Measurements from ENCODE around the gene SNAI3. TPM values are rescaled to one million over a fixed set of nuclear protein-coding genes. Genes with fewer than 3 reads are reported as not detected.
A peak's percentile ranks its signal among the peaks of the same experiment; 100 is the strongest.

Gene SNAI3
- total RNA-seq, 1 experiment from 2014 or later = 2.2 TPM

DNA sequence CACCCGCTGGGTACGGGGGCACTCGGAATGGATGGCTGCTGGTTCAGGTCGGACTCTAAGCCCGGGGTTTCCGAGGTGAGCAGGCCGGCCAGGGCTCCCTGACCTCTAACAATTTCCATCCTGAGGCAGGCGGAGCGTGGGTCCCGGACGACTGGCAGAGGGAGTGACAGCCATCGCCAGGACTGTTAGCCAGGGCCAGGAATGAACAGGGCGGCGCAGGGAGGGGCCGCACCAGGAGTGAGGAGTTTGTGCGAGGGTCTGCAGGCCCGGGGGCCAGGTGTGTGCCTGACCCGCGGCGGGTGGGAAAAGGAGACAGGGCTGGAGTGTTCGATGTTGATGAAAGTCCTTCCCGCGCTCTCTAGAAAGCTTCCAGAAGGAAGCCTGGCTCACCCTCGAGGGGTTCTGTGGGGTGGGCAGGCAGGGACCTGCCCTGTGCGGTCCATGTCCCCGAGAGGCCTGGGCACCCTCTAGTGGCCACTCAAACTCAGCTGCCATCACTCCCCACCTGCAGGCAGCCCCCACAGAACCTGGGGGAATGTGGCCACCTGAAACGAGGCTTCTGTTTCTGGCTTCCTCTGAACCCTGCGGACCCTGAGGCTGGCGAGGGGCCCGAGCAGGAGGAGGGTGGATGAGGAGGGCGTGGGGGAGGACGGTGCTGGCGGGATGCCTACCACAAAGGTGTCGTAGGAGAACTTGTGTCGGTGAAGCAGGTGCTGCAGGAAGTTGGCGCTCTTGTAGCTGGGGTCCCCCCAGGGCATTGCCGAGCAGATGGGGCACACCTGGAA is 11.7 kb upstream of the SNAI3 start:
- no peaks in the 10 kb centered on the region for H3K9me2 ChIP-seq (ENCODE audit: insufficient read depth)
- H3K36me3 ChIP-seq (ENCODE audit: control insufficient read depth in 1 of 2, insufficient read depth in 2 of 2, low read length in 2 of 2) = peaks cover 2 to 3% of the 10 kb centered on the region in 2 experiments; a peak in 1 of 4 replicates
- H3K27ac ChIP-seq (ENCODE audit: low read depth, low read length) = no peak overlapping the region
- H3K4me1 ChIP-seq (ENCODE audit: control insufficient read depth in 1 of 2, insufficient read depth in 2 of 2, low read length in 2 of 2) = no peaks in the 10 kb centered on the region
- H4K20me1 ChIP-seq (ENCODE audit: insufficient read depth) = no peaks in the 10 kb centered on the region
- RAD21 ChIA-PET (ENCODE audit: low non-redundant PET in 1 of 2, low total read pairs in 2 of 2, uncharacterized antibody in 2 of 2, unreplicated experiment in 2 of 2) = no interaction called here
- no TSS peak for BruUV-seq (replicated peaks)
- TF ChIP-seq, protein P1, sequence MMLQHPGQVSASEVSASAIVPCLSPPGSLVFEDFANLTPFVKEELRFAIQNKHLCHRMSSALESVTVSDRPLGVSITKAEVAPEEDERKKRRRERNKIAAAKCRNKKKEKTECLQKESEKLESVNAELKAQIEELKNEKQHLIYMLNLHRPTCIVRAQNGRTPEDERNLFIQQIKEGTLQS (IDR thresholded peaks at IDR 0.05) = no peak
- TF ChIP-seq SIN3A (IDR thresholded peaks at IDR 0.05; ENCODE audit: low read depth) = no peak
- no peak for TF ChIP-seq CEBPB (IDR thresholded peaks at IDR 0.05; ENCODE audit: low read depth)
- TF ChIP-seq JUND (IDR thresholded peaks at IDR 0.05) = no peak
- TF ChIP-seq, protein P2, sequence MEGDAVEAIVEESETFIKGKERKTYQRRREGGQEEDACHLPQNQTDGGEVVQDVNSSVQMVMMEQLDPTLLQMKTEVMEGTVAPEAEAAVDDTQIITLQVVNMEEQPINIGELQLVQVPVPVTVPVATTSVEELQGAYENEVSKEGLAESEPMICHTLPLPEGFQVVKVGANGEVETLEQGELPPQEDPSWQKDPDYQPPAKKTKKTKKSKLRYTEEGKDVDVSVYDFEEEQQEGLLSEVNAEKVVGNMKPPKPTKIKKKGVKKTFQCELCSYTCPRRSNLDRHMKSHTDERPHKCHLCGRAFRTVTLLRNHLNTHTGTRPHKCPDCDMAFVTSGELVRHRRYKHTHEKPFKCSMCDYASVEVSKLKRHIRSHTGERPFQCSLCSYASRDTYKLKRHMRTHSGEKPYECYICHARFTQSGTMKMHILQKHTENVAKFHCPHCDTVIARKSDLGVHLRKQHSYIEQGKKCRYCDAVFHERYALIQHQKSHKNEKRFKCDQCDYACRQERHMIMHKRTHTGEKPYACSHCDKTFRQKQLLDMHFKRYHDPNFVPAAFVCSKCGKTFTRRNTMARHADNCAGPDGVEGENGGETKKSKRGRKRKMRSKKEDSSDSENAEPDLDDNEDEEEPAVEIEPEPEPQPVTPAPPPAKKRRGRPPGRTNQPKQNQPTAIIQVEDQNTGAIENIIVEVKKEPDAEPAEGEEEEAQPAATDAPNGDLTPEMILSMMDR (IDR thresholded peaks at IDR 0.05 in 2 of 3, conservative IDR thresholded peaks at IDR 0.05 in 1 of 3; ENCODE audit: borderline replicate concordance in 1 of 3, insufficient read depth in 1 of 3, low read depth in 2 of 3, low read length in 2 of 3) = peak in 2 of 3 experiments; percentile 56 to 66; a peak in 4 of 6 replicates
- no peak for TF ChIP-seq POLR2A (IDR thresholded peaks at IDR 0.05; ENCODE audit: borderline replicate concordance, extremely low read depth, insufficient read depth, insufficient read length)
- TF ChIP-seq SP1 (IDR thresholded peaks at IDR 0.05; ENCODE audit: low read depth) = no peak
- no peak overlapping the region for H3K9ac ChIP-seq (ENCODE audit: low read length)
- no peaks in the 10 kb centered on the region for H3K27me3 ChIP-seq (ENCODE audit: insufficient read depth, low read length)
- POLR2A ChIA-PET = no interaction called here
- no peaks in the 10 kb centered on the region for H3K9me3 ChIP-seq (ENCODE audit: control insufficient read depth in 1 of 2, insufficient read depth in 1 of 2, low read depth in 1 of 2, low read length in 2 of 2)
- no peak overlapping the region for H2AFZ ChIP-seq (ENCODE audit: low read depth, low read length, poor library complexity, severe bottlenecking)
- DNase-seq (ENCODE audit: low read depth, low spot score) (no peak), ATAC-seq (peak; percentile 63)
- CTCF ChIA-PET = interaction anchor here (0.9 kb wide), 1 partner anchor 40 kb away, joined by 3 read pairs; no protein-coding TSS in a partner anchor
- H3K4me2 ChIP-seq (ENCODE audit: low read length) = no peak overlapping the region
- no peaks in the 10 kb centered on the region; the same call in 1 of the 2 replicates for H3K79me2 ChIP-seq (ENCODE audit: insufficient read depth, low read length)
- no peak overlapping the region for H3K4me3 ChIP-seq (replicated peaks in 1 of 2; ENCODE audit: low read depth in 1 of 2, low read length in 2 of 2)
- intact Hi-C loops (cut with micrococcal nuclease) = no loop called here
